Subcutaneous abdominal adipose tissue (tissue), 5 donors: ENCODE results near the gene TGFB1.
A peak's percentile ranks its signal among the peaks of the same experiment; 100 is the strongest.
"Not testable (repeated sequence)": the region's sequence is repeated elsewhere in the genome, so short reads cannot be mapped to it uniquely, and the experiment has no call there.

ENCODE experiments used
- H3K27ac ChIP-seq: one replicate; pipeline ENCODE4 v1.7.0; 2013; ENCODE audit warnings: low read depth, mild to moderate bottlenecking, inconsistent platforms, low read length, moderate library complexity
- H3K27me3 ChIP-seq, 5 donors: one replicate each; pipeline ENCODE4 v1.7.0; 2013; ENCODE audit warnings: low read length in 5 of 5, inconsistent platforms in 1 of 5; ENCODE audit not compliant: control insufficient read depth in 5 of 5, insufficient read depth in 4 of 5
- H3K36me3 ChIP-seq, 5 donors: one replicate each; pipeline ENCODE4 v1.7.0; 2013; ENCODE audit warnings: low read length in 5 of 5; ENCODE audit not compliant: control insufficient read depth in 5 of 5, insufficient read depth in 5 of 5
- H3K4me1 ChIP-seq, 5 donors: one replicate each; pipeline ENCODE4 v1.7.0; 2013; ENCODE audit warnings: low read length in 5 of 5, mild to moderate bottlenecking in 3 of 5, moderate library complexity in 1 of 5; ENCODE audit not compliant: control insufficient read depth in 5 of 5, insufficient read depth in 5 of 5
- H3K4me3 ChIP-seq, 5 donors: one replicate each; pipeline ENCODE4 v1.7.0; 2013; ENCODE audit warnings: low read length in 5 of 5, low read depth in 1 of 5
- H3K9ac ChIP-seq, 5 donors: one replicate each; pipeline ENCODE4 v1.7.0; 2013; ENCODE audit warnings: low read length in 5 of 5, mild to moderate bottlenecking in 4 of 5, moderate library complexity in 3 of 5
- H3K9me3 ChIP-seq, 5 donors: one replicate each; pipeline ENCODE4 v1.7.0; 2013; ENCODE audit warnings: low read length in 5 of 5; ENCODE audit not compliant: control insufficient read depth in 5 of 5
- donor health status: healthy.
- donor health status: healthy.
- donor health status: healthy.
- donor health status: healthy.
- donor health status: healthy.

Gene TGFB1

DNA sequence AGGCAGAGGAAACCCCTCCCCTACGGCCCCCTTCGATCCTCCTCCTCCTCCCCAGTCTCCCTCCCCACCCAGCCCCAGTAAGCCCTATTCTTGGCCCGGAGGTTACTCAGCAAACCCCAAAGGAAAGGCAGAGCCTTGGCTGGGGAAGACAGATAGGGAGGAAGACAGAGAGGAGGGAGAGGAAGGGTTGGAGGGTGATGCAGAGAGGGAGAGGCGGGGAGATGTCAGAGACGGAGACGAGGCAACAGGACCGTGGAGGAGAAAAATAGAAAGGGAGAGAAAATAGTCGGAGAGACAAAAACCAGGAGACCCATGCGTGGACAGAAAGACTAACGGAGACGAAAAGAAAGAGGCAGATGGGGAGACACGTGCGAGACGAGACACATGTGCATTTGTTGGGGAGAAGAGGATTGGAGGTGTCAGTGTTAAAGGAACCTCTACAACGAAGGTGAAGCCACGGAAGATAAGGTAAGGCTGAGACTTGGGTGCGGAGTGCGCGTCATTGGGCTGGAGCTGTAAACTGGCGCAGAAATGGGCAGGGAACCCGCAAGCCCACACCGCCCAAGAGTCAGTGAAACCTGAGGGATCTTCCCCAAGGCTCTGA is 2.9 kb downstream of the TGFB1 start:
- H3K27me3 ChIP-seq: peaks cover 0 to 18% (median 6%) of the 10 kb centered on the region in 5 donors
- peaks cover 0 to 19% (median 7%) of the 10 kb centered on the region in 5 donors for H3K36me3 ChIP-seq
- peak overlapping the region in 4 of 5 donors; percentile 35 to 80 (median 78) for H3K9ac ChIP-seq
- peak overlapping the region; percentile 69 to 89 (median 79) for H3K4me3 ChIP-seq
- peaks cover 4 to 66% (median 42%) of the 10 kb centered on the region in 5 donors for H3K4me1 ChIP-seq
- H3K9me3 ChIP-seq: no peaks in the 10 kb centered on the region
- H3K27ac ChIP-seq: peak overlapping the region; percentile 71

DNA sequence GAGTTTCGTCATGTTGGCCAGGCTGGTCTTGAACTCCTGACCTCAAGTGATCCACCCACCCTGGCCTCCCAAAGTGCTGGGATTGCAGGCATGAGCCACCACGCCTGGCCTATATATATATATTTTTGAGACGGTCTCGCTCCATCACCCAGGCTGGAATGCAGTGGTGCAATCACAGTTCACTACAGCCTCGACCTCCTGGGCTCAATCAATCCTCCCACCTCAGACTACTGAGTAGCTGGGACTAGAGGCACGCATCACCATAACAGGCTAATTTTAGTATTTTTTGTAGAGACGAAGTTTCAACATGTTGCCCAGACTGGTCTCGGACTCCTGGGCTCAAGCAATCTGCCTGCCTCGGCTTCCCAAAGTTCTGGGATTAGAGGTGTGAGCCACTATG is 6.8 kb downstream of the TGFB1 start:
- H3K9ac ChIP-seq, H3K9me3 ChIP-seq: not testable (repeated sequence)
- peaks cover 0 to 39% (median 25%) of the 10 kb centered on the region in 5 donors for H3K36me3 ChIP-seq

DNA sequence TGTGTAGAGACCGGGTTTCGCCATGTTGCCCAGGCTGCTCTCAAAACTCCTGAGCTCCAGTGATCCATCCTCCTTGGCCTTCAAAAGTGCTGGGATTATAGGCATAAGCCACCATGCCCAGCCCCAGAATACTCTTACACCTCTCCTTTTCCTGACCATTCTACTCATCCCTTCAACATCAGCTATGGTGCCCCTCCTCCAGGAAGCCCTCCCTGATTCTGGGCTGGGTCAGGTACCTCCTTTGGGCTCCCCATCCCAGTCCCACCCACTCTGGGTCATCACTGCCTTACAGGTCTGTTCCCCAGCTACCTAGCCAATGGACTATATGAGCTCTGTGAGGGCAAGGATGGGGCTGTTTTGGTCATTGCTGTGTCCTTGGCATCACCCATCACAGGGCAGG is 9.6 kb downstream of the TGFB1 start:
- no peaks in the 10 kb centered on the region for H3K9me3 ChIP-seq
- no peak overlapping the region for H3K4me3 ChIP-seq
- H3K27me3 ChIP-seq: no peaks in the 10 kb centered on the region
- H3K9ac ChIP-seq: no peak overlapping the region
- peaks cover 3 to 17% (median 7%) of the 10 kb centered on the region in 5 donors for H3K4me1 ChIP-seq
- H3K36me3 ChIP-seq: peaks cover 3 to 61% (median 29%) of the 10 kb centered on the region in 5 donors
- no peak overlapping the region for H3K27ac ChIP-seq

More for the DNA sequence above, 6.8 kb downstream of the TGFB1 start:
- H3K27me3 ChIP-seq: peaks cover 0 to 11% (median 3%) of the 10 kb centered on the region in 5 donors
- not testable (repeated sequence) for H3K4me3 ChIP-seq, H3K27ac ChIP-seq
- H3K4me1 ChIP-seq: peaks cover 4 to 40% (median 24%) of the 10 kb centered on the region in 5 donors

DNA sequence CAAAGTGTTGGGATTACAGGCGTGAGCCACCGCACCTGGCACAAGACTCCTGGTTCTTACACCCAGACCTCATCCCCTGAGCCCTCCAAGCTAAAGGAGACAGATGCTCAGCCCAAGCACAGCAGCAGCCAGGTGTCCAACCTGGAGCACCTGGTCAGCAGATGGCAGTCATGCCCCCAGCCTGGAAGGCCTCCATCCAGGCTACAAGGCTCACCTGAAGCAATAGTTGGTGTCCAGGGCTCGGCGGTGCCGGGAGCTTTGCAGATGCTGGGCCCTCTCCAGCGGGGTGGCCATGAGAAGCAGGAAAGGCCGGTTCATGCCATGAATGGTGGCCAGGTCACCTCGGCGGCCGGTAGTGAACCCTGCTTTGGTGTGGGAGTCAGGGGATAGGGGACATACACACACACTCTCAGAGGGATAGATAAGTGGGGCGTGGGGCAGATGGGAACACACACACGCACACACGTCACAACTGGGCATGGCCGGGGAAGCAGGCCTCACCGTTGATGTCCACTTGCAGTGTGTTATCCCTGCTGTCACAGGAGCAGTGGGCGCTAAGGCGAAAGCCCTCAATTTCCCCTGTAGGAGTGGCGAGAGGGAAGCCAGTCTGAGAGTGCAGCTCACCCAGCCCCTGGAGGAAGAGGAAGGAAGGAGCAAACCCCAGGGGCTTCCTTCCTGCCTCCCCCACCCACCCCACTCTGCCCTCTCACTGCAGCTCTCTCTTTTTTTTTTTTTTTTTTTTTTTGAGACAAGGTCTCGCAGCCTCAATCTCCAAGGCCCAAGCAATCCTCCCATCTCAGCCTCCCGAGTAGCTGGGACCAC is 11.8 kb downstream of the TGFB1 start:
- H3K9me3 ChIP-seq: no peaks in the 10 kb centered on the region
- H3K36me3 ChIP-seq: peaks cover 3 to 57% (median 24%) of the 10 kb centered on the region in 5 donors
- no peak overlapping the region for H3K9ac ChIP-seq
- no peaks in the 10 kb centered on the region for H3K27me3 ChIP-seq
- H3K4me3 ChIP-seq: no peak overlapping the region
- H3K27ac ChIP-seq: no peak overlapping the region
- H3K4me1 ChIP-seq: peaks cover 0 to 13% (median 7%) of the 10 kb centered on the region in 5 donors

DNA sequence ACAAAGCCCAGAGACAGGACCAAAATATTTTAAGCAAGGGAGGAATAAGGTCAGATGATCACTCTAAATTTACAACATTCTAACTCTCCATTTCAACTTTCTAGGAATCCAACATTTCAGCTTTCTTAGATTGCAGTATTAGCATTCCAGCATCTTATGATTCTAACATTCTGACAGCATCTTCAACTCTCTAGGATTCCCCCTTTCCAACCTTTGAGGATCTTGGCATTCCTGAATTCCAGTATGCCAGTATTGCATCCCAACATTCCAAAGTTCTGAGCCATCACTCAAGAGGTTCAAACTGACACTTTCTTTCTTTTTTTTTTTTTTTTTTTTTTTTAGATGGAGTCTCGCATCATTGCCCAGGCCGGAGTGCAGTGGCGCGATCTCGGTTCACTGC is 13.8 kb downstream of the TGFB1 start:
- peaks cover 0 to 20% (median 7%) of the 10 kb centered on the region in 5 donors for H3K4me1 ChIP-seq
- no peaks in the 10 kb centered on the region for H3K27me3 ChIP-seq
- no peaks in the 10 kb centered on the region for H3K9me3 ChIP-seq
- no peak overlapping the region for H3K27ac ChIP-seq
- no peak overlapping the region for H3K4me3 ChIP-seq
- H3K36me3 ChIP-seq: peaks cover 3 to 50% (median 25%) of the 10 kb centered on the region in 5 donors
- no peak overlapping the region for H3K9ac ChIP-seq

DNA sequence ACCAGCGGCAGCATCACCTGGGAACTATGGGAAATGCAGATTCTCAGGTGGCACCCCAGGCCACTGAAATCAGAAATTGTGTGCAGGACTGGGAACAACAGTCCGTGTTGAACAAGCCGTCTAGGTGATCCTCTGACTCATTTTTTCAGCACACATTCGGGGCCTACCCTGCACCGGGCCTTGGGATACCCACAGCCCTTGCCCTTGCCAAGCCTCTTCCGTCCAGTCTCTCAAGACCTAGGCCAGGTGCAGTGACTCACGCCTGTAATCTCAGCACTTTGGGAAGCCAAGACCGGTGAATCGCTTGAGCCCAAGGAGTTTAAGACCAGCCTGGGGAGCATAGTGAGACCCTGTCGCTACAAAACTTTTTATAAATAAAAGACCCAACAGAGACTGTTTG is 18.3 kb downstream of the TGFB1 start:
- Histone ChIP-seq H3K27ac (no peak overlapping the region), H3K36me3 (peaks cover 0 to 41% (median 12%) of the 10 kb centered on the region in 5 donors), H3K9ac (no peak overlapping the region), H3K9me3 (no peaks in the 10 kb centered on the region), H3K27me3 (no peaks in the 10 kb centered on the region), H3K4me3 (no peak overlapping the region), H3K4me1 (peaks cover 0 to 18% (median 2%) of the 10 kb centered on the region in 5 donors)

DNA sequence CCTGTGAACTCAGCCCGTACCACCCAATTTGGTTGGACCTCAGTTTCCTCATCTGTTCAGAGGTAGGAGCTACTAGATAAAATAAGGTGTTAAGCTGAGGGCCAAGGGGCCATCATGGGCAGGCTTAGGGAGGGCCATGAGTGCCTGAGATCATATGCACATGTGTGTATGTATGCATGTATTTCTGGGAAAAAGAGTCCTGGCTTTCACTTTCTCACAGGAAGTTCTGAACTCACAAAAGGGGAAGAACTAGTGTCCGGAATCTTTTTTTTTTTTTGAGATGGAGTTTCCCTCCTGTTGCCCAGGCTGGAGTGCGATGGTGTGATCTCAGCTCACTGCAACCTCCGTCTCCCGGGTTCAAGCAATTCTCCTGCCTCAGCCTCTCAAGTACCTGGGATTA is 18.9 kb downstream of the TGFB1 start:
- Histone ChIP-seq H3K27ac (peak overlapping the region; percentile 23), H3K9ac (peak overlapping the region in 1 of 5 donors; percentile 89), H3K4me1 (peaks cover 0 to 21% (median 2%) of the 10 kb centered on the region in 5 donors), H3K27me3 (no peaks in the 10 kb centered on the region), H3K36me3 (peaks cover 0 to 40% (median 16%) of the 10 kb centered on the region in 5 donors), H3K4me3 (no peak overlapping the region), H3K9me3 (no peaks in the 10 kb centered on the region)

DNA sequence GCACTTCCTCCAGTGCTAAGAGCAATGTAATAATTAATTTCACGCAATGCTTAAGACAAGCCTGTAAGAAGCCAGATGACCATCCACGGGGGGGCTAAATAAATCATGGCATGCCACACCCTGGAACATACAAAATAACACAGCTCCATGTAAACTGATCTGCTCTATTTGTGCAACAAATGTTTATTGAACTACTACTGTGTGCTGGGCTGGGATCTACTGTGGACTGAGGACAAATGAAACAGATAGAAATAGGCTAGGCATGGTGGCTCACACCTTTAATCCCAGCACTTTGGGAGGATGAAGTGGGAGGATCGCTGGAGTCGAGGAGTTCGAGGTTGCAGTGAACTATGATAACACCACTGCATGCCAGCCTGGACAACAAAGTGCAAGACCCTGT is 21.3 kb downstream of the TGFB1 start:
- peaks cover 6 to 39% (median 13%) of the 10 kb centered on the region in 5 donors for H3K4me1 ChIP-seq
- H3K27ac ChIP-seq: no peak overlapping the region
- no peak overlapping the region for H3K9ac ChIP-seq
- peaks cover 0 to 9% (median 7%) of the 10 kb centered on the region in 5 donors for H3K27me3 ChIP-seq
- no peak overlapping the region for H3K4me3 ChIP-seq
- peaks cover 0 to 38% (median 20%) of the 10 kb centered on the region in 5 donors for H3K36me3 ChIP-seq
- H3K9me3 ChIP-seq: no peaks in the 10 kb centered on the region

DNA sequence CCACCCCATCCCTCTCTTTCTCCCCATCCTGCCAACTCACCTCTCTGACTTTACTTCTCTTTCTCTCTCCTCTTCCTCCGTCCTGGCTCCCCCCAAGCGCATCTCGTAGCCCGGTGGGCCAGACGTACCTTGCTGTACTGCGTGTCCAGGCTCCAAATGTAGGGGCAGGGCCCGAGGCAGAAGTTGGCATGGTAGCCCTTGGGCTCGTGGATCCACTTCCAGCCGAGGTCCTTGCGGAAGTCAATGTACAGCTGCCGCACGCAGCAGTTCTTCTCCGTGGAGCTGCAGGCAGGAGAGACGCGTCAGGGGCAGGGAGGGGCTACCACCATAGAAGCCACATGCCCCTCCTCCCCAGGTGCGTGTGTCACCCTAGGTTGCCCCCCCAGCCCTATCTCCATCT is 21.7 kb downstream of the TGFB1 start:
- peaks cover 6 to 44% (median 17%) of the 10 kb centered on the region in 5 donors for H3K4me1 ChIP-seq

More for the DNA sequence above, 21.7 kb downstream of the TGFB1 start:
- H3K27ac ChIP-seq: no peak overlapping the region
- H3K9ac ChIP-seq: no peak overlapping the region
- no peak overlapping the region for H3K4me3 ChIP-seq
- H3K36me3 ChIP-seq: peaks cover 0 to 38% (median 20%) of the 10 kb centered on the region in 5 donors
- H3K9me3 ChIP-seq: no peaks in the 10 kb centered on the region
- H3K27me3 ChIP-seq: peaks cover 0 to 12% (median 9%) of the 10 kb centered on the region in 5 donors
